OCI-M1 (cell line): Measurements from ENCODE around the gene TMPRSS11B.
"Not testable (repeated sequence)": the region's sequence is repeated elsewhere in the genome, so short reads cannot be mapped to it uniquely, and the experiment has no call there.

Experiments
- DNase-seq: peaks from one replicate; lab custom pipeline; 2025; lab: John Stamatoyannopoulos, UW

Gene TMPRSS11B, protein sequence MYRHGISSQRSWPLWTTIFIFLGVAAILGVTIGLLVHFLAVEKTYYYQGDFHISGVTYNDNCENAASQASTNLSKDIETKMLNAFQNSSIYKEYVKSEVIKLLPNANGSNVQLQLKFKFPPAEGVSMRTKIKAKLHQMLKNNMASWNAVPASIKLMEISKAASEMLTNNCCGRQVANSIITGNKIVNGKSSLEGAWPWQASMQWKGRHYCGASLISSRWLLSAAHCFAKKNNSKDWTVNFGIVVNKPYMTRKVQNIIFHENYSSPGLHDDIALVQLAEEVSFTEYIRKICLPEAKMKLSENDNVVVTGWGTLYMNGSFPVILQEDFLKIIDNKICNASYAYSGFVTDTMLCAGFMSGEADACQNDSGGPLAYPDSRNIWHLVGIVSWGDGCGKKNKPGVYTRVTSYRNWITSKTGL

DNA sequence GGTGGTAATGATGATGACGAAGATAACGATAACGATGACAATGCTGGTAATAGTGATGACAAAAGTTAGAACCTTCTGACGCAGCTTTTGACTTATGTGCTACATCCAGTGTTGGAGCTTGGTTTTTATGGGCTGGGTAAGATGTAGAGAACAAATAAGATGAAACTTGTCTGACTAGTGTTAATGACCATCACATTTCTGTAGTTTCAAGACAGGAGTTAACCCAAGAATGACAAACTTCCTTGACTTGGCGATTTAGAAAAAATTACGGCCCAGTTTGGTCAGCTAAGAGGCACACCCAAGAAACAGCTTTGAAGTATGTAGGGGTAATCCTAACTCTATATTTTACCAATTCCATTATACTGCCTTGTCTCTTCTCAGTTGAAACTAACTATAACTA is at the start of gene TMPRSS11B:
Gene TMPRSS11B, minus strand, starts transcription at position 101 of the 400 bp plus-strand sequence. CDS start 136 bp downstream, outside the sequence.
- DNase-seq: no peak

- DNase-seq: no peak
Observed at GRCh38 chr4:68291256-68291655, 45.8 kb upstream of the TMPRSS11B start.

DNA sequence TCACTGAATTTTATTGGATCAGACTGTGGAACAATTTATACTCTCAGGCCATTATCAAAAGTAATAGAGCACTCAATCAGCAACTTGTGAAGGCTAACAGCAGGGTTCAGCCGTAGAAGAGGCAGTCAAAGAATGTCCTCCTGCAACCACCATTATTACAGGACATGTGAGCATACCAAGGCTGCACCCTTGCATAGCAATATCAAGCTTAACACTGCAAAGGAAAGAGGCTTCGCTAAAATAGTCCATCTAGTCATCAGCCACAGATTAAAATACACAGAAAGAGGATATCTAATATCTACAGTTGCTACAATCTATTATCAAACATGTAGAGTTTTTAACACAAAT is 42.9 kb upstream of the TMPRSS11B start:
- no peak for DNase-seq

DNA sequence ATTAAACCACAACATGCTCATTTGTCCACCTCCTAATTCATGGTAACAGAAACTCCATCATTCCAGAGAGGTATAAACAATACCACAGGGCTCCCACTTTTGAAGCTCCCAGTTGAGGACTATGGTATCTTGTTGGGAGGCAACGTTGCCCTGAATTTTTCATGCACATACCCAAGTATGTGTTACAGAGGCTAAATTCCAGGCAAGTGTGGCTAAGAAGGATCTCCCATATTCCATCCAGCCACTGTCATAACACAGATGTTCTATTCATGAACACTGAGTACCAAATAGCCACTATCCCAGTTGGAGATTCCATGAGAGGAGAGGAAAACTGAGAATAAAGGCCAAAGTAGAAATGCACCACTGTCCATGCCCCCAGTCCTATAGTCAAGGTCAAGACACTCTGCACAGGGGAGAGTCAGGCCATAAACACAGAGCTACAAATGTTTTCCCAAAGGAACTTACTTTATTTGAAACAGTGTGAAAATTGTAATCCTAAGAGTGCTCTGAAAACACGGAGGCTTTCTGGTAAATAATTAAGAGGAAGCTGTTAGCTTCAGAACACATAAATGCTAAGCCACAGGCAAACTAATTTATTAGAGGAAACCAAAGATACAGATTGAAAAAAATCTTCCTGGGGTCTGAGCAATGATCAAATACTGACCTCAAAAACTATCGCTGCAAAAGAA is 42.4 kb upstream of the TMPRSS11B start:
- DNase-seq: no peak

- DNase-seq: no peak
Observed at GRCh38 chr4:68283714-68284113, 38.2 kb upstream of the TMPRSS11B start.

- no peak for DNase-seq
Observed at GRCh38 chr4:68283095-68283494, 37.6 kb upstream of the TMPRSS11B start.

DNA sequence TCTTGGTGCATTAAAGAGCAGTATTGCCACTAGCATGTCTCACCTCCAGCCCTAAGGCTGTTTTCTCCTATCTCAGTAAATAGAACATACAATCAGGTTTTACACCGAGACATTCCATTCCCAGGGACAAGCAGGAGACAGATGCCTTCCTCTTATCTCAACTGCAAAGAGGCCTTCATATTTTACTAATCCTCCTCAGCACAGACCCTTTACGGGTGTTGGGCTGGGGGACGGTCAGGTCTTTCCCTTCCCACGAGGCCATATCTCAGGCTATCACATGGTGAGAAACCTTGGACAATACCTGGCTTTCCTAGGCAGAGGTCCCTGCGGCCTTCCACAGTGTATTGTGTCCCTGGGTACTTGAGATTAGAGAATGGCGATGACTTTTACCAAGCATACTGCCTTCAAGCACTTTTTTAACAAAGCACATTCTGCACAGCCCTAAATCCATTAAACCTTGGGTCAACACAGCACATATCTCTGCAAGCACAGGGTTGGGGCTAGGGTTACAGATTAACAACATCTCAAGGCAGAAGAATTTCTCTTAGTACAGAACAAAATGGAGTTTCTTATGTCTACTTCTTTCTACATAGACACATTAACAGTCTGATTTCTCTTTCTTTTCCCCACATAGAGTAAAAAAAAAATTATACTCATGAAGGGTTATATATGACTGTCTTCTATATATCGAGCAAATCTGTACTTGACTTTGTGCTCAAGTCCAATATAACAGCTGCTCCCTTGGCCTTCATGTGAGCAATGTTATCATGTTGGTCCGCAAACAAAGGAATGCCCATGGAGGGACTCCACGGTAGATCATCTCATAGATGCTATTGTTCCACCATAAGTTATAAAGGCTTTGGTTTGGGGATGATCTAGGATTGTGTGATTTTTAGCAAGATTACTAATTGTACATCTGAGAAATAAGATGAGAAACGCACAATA is 36.6 kb upstream of the TMPRSS11B start:
- DNase-seq: not testable (repeated sequence)

GRCh38 chr4:68278029-68278428 is 32.5 kb upstream of the TMPRSS11B start:
- no peak for DNase-seq

GRCh38 chr4:68277627-68278026 is 32.1 kb upstream of the TMPRSS11B start:
- no peak for DNase-seq

DNA sequence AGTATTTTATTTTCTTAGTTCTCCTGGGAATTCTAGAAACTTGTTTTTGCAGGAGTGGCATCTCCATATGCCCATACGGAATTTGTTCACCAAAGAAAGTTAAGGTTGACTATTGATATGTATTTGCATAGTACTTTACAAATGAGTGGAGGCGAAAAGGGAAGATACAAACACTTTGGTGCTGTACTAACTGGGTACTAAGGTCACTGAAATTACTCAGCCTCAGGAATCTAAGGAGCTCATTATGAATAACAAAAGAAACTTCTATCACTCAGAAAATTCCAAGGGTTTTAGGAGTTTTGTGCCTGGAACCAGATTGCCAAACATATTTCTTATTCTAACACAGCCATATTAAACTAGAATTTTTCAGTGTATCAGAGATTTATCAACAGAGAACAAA is 27.4 kb upstream of the TMPRSS11B start:
- no peak for DNase-seq

GRCh38 chr4:68272380-68272779 is 26.9 kb upstream of the TMPRSS11B start:
- DNase-seq: no peak

DNA sequence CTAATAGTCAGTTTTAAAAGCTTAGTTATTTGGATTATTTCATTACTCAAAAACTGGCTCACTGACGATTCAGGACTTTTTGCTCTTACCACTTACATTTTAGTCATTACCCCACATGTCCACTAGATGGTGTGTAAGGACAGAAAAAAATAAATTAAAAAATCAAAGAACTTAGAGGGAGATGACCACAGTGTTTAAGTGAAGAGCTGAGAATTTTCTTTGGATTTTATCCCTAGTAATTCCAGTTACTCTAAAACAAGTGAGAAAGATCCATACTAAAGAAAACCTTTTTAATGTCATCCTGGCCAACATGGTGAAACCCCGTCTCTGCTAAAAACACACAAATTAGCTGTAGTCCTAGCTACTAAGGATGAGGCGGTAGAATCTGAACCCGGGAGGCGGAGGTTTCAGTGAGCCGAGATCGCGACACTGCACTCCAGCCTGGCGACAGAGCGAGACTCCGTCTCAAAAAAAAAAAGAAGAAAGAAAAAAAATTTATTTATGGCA is 26.4 kb upstream of the TMPRSS11B start:
- peak; percentile 69 for DNase-seq

- DNase-seq: peak; percentile 54
Observed at GRCh38 chr4:68267433-68267944, 22.0 kb upstream of the TMPRSS11B start.

DNA sequence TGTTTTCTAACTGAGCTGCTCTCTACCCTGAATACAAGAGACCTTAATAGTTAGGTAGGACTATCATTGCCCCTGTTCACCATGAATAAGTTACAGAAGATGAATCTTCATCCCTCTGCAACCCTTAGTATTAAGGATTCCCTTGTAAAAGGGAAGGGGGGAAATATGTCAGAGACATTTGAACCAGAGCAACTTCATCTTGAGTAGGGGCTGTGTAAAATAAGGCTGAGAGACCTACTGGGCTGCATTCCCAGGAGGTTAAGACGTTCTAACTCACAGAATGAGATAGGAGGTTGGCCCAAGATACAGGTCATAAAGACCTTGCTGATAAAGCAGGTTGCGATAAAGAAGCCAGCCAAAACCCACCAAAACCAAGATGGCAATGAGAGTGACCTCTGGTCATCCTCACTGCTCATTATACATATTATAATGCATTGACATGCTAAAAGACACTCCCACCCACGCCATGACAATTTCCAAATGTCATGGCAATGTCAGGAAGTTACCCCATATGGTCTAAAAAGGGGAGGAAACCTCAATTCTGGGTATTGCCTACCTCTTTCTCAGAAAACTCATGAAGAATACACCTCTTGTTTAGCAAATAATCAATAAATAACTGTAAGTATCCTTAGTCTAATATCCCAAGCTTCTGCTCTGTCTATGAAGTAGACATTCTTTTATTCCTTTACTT is 19.5 kb upstream of the TMPRSS11B start:
- no peak for DNase-seq

DNA sequence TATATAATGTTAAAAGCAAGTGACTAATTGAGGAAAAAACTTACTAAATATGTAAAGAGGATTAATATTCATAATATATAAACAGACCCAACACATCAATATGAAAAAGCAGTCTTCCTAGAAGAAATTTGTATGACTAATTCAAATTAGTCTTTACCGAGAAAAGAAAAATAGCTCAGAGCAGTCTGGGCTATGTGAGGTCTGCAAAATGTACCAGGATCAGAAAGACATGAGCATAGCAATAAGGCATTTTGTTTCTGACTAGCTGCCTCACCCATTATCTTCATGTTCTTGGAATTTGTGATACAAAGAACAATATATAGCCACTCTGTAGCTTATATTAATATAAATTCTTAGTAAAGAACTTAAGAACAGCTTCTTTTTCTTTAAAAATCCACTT is 13.7 kb upstream of the TMPRSS11B start:
- no peak for DNase-seq

DNA sequence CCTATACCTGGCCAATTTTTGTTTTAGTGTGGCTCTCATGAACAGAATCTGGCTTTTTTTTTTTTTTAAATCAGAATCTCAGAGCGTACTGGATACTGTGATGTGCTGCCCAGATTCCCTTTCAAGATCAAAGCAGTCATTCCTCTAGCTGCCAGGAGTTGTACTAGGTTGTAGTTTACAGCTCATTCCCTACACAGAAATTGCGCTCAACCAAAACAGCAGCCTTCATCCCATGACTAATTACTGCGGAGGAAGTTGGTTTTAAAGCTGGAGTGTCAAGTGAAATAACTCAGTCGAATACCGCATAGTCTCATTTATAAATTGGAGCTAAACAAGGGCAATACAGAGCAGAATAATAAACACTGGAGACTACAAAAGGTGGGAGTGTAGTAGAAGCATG is 12.2 kb upstream of the TMPRSS11B start:
- no peak for DNase-seq

DNA sequence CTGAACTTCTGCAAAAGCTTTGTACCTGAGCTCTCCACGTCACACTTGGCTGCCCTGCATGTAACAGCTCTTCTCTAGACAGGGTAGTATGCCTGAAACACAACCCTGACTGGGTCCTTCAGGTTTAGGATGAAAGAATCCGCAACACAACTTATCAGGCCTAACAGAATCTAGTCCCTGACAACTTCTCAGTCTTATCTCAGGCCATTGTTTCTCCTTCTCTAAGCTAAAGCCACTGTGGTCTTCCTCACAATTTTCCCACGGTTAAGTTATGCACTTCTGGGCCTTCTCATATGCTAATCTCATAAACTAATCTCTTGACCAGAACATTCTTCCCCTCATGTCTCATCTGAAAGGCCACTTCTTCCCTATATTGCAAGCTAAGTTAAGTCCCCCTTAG is 10.8 kb upstream of the TMPRSS11B start:
- peak; percentile 92 for DNase-seq

- DNase-seq: no peak
Observed at GRCh38 chr4:68250151-68250930, 4.8 kb upstream of the TMPRSS11B start.

GRCh38 chr4:68249434-68249833 is 3.9 kb upstream of the TMPRSS11B start:
- DNase-seq: peak; percentile 69

- no peak for DNase-seq
Observed at GRCh38 chr4:68240620-68241019, 4.9 kb downstream of the TMPRSS11B start.

DNA sequence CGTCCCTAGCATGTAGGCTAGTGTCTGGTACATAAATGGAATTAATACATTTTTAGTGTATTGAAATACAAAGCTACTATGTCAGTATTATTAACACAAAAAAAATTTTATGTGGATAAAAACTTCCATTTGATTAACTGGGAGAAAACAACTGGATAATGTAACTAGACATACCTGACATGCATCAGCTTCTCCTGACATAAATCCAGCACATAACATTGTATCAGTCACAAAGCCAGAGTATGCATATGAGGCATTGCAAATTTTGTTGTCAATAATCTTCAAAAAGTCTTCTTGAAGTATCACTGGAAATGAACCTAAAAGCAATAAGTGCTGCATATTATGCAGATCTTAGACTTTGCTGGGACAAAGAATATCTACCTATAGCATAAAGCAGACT is 16.9 kb downstream of the TMPRSS11B start:
- no peak for DNase-seq
